Tibial nerve (tissue), 3 donors: ENCODE data around the gene KCNJ18.
"Not testable (repeated sequence)": the region's sequence is repeated elsewhere in the genome, so short reads cannot be mapped to it uniquely, and the experiment has no call there.

Experiments used
- POLR2A ChIP-seq, 2 donors: fragments of 450-650 bp; IDR thresholded peaks; one replicate each; pipeline ENCODE4 v1.6.1; 2017; ENCODE audit warnings: antibody characterized with exemption in 2 of 2, mild to moderate bottlenecking in 2 of 2, moderate library complexity in 2 of 2
- TF ChIP-seq, protein P1 (sequence below), 5 experiments: fragments of 200-600 bp in 3 of 5; fragments of 450-650 bp in 2 of 5; sonication (generic) in 3 of 5; IDR thresholded peaks; one replicate each; pipeline ENCODE4 v1.5.1; 2016 to 2019; ENCODE audit warnings: antibody characterized with exemption in 5 of 5, mild to moderate bottlenecking in 3 of 5, moderate library complexity in 2 of 5

DNA sequence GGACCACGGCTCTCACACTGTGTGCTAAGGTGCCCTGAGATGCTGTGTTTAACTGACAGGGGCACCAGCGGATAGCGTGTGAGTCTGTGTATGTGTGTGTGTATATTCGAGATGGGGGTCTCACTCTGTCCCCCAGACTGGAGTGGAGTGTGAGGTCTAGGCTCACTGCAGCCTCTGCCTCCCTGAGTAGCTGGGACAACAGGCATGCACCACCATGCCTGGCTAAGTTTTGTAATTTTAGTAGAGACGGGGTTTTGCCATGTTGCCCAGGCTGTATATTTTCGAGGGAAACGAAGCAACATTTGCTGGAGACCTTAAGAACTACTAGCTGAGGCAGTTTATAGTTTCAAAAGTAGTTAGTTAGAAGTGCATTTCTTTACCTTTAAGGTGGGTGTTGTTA lies 32.7 kb upstream of the KCNJ18 start:
- TF ChIP-seq POLR2A (IDR thresholded peaks at IDR 0.05) = not testable (repeated sequence)
- TF ChIP-seq, protein P1, sequence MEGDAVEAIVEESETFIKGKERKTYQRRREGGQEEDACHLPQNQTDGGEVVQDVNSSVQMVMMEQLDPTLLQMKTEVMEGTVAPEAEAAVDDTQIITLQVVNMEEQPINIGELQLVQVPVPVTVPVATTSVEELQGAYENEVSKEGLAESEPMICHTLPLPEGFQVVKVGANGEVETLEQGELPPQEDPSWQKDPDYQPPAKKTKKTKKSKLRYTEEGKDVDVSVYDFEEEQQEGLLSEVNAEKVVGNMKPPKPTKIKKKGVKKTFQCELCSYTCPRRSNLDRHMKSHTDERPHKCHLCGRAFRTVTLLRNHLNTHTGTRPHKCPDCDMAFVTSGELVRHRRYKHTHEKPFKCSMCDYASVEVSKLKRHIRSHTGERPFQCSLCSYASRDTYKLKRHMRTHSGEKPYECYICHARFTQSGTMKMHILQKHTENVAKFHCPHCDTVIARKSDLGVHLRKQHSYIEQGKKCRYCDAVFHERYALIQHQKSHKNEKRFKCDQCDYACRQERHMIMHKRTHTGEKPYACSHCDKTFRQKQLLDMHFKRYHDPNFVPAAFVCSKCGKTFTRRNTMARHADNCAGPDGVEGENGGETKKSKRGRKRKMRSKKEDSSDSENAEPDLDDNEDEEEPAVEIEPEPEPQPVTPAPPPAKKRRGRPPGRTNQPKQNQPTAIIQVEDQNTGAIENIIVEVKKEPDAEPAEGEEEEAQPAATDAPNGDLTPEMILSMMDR (IDR thresholded peaks at IDR 0.05) = not testable (repeated sequence)
